Choroid plexus epithelial cell (primary cell): ENCODE measurements around the gene CDH4.

Experiments used
- DNase-seq: peaks from one replicate; pipeline ENCODE4 v3.0.0-alpha.2; 2010; ENCODE audit warnings: low read depth
- H3K4me3 ChIP-seq: 2 replicates; pipeline ENCODE4 v1.5.1; 2011; ENCODE audit warnings: low read depth, mild to moderate bottlenecking, control low read depth, low read length, moderate library complexity
- TF ChIP-seq, protein P1 (sequence below): conservative IDR thresholded peaks from 2 replicates; pipeline ENCODE4 v1.5.1; 2011; ENCODE audit warnings: low read depth, mild to moderate bottlenecking, control low read depth, inconsistent platforms, low read length, moderate library complexity

Gene CDH4

DNA sequence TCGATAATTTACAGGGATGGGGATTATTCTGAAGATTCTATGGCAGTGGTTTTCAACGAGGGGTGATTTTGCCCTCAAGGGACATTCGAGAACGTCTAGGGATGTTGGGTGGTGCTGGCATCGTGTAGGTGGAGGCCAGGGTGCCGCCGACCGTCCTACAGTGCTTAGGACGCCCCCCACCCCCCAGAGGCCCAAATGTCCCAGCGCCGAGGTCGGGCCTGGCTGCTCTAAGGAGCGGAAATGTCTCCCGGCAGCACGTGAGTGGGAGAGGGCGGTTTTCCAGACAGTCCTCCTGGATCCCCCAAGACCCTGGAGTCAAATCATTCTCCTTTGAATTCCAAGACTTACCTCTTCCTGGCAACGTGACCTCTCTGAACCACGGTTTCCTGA lies 101.9 kb downstream of the CDH4 start:
- H3K4me3 ChIP-seq, result no peak overlapping the region
- no peak for DNase-seq
- TF ChIP-seq, protein P1, sequence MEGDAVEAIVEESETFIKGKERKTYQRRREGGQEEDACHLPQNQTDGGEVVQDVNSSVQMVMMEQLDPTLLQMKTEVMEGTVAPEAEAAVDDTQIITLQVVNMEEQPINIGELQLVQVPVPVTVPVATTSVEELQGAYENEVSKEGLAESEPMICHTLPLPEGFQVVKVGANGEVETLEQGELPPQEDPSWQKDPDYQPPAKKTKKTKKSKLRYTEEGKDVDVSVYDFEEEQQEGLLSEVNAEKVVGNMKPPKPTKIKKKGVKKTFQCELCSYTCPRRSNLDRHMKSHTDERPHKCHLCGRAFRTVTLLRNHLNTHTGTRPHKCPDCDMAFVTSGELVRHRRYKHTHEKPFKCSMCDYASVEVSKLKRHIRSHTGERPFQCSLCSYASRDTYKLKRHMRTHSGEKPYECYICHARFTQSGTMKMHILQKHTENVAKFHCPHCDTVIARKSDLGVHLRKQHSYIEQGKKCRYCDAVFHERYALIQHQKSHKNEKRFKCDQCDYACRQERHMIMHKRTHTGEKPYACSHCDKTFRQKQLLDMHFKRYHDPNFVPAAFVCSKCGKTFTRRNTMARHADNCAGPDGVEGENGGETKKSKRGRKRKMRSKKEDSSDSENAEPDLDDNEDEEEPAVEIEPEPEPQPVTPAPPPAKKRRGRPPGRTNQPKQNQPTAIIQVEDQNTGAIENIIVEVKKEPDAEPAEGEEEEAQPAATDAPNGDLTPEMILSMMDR, result no peak

DNA sequence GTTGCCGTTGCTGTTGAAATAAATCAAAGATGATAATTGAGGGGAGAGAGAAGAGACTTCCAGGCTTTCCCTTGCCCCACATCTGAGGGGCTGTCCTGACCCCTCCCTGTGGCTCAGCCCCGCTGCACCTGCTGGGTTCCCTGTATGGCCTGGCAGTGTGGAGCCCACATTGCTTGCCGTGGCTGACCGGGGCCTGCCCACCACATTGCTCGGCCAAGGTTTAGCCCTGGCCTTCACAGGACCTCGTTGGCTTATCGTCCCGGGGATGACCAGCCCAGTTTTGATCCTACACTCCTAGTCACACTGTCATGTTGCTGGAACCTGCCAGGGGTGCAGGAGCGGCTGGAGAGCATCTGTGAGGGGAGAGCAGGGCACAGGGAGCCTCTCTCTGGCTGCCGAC lies 102.4 kb downstream of the CDH4 start:
- no peak overlapping the region for H3K4me3 ChIP-seq
- no peak for DNase-seq
- TF ChIP-seq, protein P1, result no peak

DNA sequence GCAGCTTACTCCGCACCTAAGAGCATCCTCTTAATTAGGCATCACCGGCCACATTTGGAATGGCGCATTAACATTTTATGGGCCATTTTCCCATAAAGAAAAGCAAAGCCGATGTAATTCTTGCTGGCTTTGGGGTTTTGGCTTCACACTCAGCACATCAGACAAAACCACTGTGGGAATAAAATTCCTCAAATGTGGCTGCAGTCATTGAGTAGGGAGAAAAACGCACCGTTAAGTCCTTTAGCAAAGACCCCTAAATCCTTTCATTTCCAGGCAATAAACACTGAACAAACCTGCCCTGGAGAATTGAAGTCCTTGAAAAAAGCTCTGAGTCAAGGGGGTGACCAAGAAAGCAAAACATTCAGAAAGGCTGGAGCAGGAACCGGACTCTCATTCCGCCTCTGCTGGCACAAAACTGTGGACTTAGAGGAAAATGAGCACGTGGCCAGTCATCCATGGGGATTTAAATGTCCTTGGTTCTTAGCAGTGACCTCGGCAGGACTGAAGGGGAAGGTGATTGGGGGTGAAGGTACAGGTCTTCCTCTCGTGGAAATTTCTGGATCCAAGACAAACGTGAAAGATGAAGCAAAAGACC lies 102.9 kb downstream of the CDH4 start:
- DNase-seq, result no peak
- no peak overlapping the region for H3K4me3 ChIP-seq
- TF ChIP-seq, protein P1, result no peak

DNA sequence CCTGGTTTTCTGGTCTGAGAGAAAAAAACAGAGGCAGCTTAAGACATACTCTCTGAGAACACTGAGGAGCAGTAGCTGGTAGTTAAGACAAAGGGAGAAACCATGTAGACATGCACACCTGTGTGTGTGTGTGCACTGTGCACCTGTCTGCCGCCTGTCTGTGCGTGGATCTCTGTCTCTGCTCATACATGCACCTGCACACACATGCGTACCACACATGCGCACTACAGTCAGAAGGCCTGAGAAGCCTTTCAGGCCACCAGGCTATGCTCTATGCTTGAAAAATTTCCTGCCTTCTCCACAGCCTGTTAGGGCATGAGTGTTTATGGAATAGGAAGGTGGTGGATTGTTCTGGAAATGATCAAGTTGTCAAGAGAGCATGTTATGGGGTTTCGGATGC lies 103.5 kb downstream of the CDH4 start:
- no peak for DNase-seq
- no peak overlapping the region for H3K4me3 ChIP-seq

GRCh38 chr20:61356196-61356595 lies 104.1 kb downstream of the CDH4 start:
- TF ChIP-seq, protein P1, result no peak
- no peak for DNase-seq
- no peak overlapping the region for H3K4me3 ChIP-seq

More for the DNA sequence above, 103.5 kb downstream of the CDH4 start:
- TF ChIP-seq, protein P1, result no peak

- no peak overlapping the region for H3K4me3 ChIP-seq
- DNase-seq, result no peak
- TF ChIP-seq, protein P1, result no peak
Measured at GRCh38 chr20:61357119-61357518, 105.1 kb downstream of the CDH4 start.

- TF ChIP-seq, protein P1, result no peak
- H3K4me3 ChIP-seq, result no peak overlapping the region
- DNase-seq, result no peak
Measured at GRCh38 chr20:61359254-61359653, 107.2 kb downstream of the CDH4 start.
